Measurements from ENCODE around the gene ACP7.
A peak's percentile ranks its signal among the peaks of the same experiment; 100 is the strongest.

DNA sequence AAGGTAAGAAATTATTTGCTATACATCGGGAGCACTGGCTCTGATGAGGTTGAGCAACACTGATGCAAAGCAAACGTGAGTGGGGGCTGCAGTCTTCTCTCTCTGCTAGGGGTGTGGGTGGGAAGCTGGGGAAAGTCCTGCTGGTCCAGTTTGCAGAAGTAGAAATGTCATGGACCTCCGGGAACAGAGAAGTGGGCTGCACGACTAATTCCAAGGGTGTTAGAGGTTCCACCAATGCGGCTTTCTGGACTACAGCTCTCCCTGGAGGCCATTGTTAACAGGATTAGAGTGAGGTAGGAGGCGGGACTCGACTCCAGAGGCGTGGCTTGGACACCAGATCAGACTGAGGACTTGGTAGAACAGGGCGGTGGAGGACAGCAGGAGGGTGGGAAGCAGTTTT, 46.1 kb upstream of the ACP7 start:
- TF ChIP-seq CTCF (conservative IDR thresholded peaks at IDR 0.05 in 1 of 2, IDR thresholded peaks at IDR 0.05 in 1 of 2; ENCODE audit: extremely low read depth in 1 of 2, insufficient read depth in 1 of 2, low read depth in 1 of 2, low read length in 2 of 2) (peak in 1 of 2 donors; percentile 65), EZH2 (IDR thresholded peaks at IDR 0.05; ENCODE audit: borderline replicate concordance, low read length) (no peak)
